Measurements from ENCODE around the gene LRRC58.

DNA sequence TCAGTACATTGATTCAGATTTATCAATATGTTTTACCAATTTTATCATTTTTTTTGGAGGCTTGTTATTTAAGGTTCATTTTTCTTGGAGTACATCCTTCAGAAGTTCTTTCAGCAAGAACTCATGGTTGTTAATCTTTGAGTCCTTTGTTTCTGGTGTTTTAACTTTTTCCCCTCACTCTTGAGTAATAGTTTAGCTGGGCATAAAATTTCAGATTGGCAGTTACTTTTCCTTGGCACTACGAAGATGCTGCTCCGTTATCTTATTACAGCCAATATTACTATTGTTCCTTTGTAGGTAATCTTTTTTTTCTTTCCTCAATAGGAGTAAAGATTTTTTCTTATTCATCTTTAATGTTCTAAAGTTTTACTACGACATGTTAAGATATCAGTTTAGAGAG lies 9.8 kb downstream of the LRRC58 start:
- TF ChIP-seq, protein P1, sequence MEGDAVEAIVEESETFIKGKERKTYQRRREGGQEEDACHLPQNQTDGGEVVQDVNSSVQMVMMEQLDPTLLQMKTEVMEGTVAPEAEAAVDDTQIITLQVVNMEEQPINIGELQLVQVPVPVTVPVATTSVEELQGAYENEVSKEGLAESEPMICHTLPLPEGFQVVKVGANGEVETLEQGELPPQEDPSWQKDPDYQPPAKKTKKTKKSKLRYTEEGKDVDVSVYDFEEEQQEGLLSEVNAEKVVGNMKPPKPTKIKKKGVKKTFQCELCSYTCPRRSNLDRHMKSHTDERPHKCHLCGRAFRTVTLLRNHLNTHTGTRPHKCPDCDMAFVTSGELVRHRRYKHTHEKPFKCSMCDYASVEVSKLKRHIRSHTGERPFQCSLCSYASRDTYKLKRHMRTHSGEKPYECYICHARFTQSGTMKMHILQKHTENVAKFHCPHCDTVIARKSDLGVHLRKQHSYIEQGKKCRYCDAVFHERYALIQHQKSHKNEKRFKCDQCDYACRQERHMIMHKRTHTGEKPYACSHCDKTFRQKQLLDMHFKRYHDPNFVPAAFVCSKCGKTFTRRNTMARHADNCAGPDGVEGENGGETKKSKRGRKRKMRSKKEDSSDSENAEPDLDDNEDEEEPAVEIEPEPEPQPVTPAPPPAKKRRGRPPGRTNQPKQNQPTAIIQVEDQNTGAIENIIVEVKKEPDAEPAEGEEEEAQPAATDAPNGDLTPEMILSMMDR (conservative IDR thresholded peaks at IDR 0.05; ENCODE audit: low read length) = no peak
- no peak for TF ChIP-seq EZH2phosphoT487 (IDR thresholded peaks at IDR 0.05; ENCODE audit: borderline replicate concordance, low read depth, low read length)
